ENCODE data around the gene MRPS23. TPM values are rescaled to one million over a fixed set of nuclear protein-coding genes. Genes with fewer than 3 reads are reported as not detected.

MRPS23 gene
- total and polyA plus RNA-seq, 2 of the 13 experiments (the other 11 are each of a cell fraction or from before 2014, with no cell fraction given) = 63.2 to 181 TPM

DNA sequence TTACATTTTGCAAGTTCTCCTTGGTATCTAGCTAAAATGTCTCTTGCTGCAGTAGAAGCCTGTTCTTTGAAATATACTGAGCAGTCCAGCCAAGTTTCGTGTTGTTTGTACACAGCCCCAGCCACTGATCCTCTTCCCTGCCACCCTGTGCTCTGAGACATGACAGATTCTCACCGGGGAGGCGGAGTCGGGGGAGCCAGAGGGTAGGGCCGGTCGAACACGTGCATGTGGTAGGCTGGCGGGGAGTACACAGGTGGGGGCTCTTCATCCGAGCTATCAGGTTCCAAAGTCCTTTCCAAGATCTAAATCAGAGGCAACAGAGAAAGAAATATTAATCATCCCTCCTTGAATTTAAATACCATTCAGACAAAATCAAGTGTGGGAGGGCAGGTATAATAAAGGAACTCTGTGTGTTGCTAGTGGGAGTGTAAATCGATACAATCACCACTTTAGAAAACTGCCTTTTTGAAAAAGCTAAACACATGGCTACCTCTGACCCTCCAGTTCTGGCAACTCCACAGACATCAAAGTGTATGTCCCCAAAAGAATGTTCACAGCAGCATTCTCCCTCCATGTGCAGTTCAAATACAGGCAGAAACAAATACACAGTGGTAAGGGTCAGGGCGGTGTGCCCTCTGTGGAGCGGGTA lies 29.7 kb upstream of the MRPS23 start (continued):
- TF ChIP-seq ONECUT2 (CRISPR knock-in tag; IDR thresholded peaks at IDR 0.05) = peak; percentile 62; the same call in 1 of the 2 replicates
- no peak for TF ChIP-seq ZNF446 (CRISPR knock-in tag; IDR thresholded peaks at IDR 0.05)
- TF ChIP-seq SMARCC2 (IDR thresholded peaks at IDR 0.05) = no peak
- peak; percentile 43 for TF ChIP-seq HNF4G (IDR thresholded peaks at IDR 0.05; ENCODE audit: borderline replicate concordance, low read depth, low read length)
- peak; percentile 48; the same call in 1 of the 2 replicates for TF ChIP-seq HNF4G (CRISPR knock-in tag; IDR thresholded peaks at IDR 0.05; ENCODE audit: borderline replicate concordance, low read depth)
- no peak for TF ChIP-seq ZNF468 (CRISPR knock-in tag; IDR thresholded peaks at IDR 0.05)
- no peak for TF ChIP-seq ZNF550 (CRISPR knock-in tag; IDR thresholded peaks at IDR 0.05; ENCODE audit: borderline replicate concordance)
- TF ChIP-seq, protein P1, sequence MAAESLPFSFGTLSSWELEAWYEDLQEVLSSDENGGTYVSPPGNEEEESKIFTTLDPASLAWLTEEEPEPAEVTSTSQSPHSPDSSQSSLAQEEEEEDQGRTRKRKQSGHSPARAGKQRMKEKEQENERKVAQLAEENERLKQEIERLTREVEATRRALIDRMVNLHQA (CRISPR knock-in tag; IDR thresholded peaks at IDR 0.05) = no peak
- TF ChIP-seq SP140L (CRISPR knock-in tag; IDR thresholded peaks at IDR 0.05; ENCODE audit: borderline replicate concordance) = no peak
- TF ChIP-seq NFE2L1 (CRISPR knock-in tag; IDR thresholded peaks at IDR 0.05; ENCODE audit: borderline replicate concordance) = no peak
- TF ChIP-seq, protein P2, sequence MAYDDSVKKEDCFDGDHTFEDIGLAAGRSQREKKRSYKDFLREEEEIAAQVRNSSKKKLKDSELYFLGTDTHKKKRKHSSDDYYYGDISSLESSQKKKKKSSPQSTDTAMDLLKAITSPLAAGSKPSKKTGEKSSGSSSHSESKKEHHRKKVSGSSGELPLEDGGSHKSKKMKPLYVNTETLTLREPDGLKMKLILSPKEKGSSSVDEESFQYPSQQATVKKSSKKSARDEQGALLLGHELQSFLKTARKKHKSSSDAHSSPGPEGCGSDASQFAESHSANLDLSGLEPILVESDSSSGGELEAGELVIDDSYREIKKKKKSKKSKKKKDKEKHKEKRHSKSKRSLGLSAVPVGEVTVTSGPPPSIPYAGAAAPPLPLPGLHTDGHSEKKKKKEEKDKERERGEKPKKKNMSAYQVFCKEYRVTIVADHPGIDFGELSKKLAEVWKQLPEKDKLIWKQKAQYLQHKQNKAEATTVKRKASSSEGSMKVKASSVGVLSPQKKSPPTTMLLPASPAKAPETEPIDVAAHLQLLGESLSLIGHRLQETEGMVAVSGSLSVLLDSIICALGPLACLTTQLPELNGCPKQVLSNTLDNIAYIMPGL (CRISPR knock-in tag; IDR thresholded peaks at IDR 0.05; ENCODE audit: borderline replicate concordance in 1 of 2, low read depth in 1 of 2) = 0 out of 4 replicates have a peak, but pooled peaks of 1 of the 2 experiments have one; percentile 22
- TF ChIP-seq, protein P3, sequence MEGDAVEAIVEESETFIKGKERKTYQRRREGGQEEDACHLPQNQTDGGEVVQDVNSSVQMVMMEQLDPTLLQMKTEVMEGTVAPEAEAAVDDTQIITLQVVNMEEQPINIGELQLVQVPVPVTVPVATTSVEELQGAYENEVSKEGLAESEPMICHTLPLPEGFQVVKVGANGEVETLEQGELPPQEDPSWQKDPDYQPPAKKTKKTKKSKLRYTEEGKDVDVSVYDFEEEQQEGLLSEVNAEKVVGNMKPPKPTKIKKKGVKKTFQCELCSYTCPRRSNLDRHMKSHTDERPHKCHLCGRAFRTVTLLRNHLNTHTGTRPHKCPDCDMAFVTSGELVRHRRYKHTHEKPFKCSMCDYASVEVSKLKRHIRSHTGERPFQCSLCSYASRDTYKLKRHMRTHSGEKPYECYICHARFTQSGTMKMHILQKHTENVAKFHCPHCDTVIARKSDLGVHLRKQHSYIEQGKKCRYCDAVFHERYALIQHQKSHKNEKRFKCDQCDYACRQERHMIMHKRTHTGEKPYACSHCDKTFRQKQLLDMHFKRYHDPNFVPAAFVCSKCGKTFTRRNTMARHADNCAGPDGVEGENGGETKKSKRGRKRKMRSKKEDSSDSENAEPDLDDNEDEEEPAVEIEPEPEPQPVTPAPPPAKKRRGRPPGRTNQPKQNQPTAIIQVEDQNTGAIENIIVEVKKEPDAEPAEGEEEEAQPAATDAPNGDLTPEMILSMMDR (CRISPR knock-in tag; IDR thresholded peaks at IDR 0.05) = no peak
- no peak for TF ChIP-seq EHMT2 (IDR thresholded peaks at IDR 0.05; ENCODE audit: borderline replicate concordance, low read depth, low read length)
- TF ChIP-seq ZSCAN31 (CRISPR knock-in tag; IDR thresholded peaks at IDR 0.05; ENCODE audit: low read depth) = no peak
- no peak for TF ChIP-seq ATRX (CRISPR knock-in tag; IDR thresholded peaks at IDR 0.05; ENCODE audit: borderline replicate concordance)
- TF ChIP-seq TOPORS (CRISPR knock-in tag; IDR thresholded peaks at IDR 0.05) = no peak
- no peak for TF ChIP-seq ZNF34 (CRISPR knock-in tag; IDR thresholded peaks at IDR 0.05; ENCODE audit: borderline replicate concordance)
- TF ChIP-seq ZNF383 (CRISPR knock-in tag; IDR thresholded peaks at IDR 0.05; ENCODE audit: borderline replicate concordance) = no peak; the same call in 1 of the 2 replicates
- no peak for TF ChIP-seq ZNF703 (CRISPR knock-in tag; IDR thresholded peaks at IDR 0.05; ENCODE audit: borderline replicate concordance)
- TF ChIP-seq, protein P4, sequence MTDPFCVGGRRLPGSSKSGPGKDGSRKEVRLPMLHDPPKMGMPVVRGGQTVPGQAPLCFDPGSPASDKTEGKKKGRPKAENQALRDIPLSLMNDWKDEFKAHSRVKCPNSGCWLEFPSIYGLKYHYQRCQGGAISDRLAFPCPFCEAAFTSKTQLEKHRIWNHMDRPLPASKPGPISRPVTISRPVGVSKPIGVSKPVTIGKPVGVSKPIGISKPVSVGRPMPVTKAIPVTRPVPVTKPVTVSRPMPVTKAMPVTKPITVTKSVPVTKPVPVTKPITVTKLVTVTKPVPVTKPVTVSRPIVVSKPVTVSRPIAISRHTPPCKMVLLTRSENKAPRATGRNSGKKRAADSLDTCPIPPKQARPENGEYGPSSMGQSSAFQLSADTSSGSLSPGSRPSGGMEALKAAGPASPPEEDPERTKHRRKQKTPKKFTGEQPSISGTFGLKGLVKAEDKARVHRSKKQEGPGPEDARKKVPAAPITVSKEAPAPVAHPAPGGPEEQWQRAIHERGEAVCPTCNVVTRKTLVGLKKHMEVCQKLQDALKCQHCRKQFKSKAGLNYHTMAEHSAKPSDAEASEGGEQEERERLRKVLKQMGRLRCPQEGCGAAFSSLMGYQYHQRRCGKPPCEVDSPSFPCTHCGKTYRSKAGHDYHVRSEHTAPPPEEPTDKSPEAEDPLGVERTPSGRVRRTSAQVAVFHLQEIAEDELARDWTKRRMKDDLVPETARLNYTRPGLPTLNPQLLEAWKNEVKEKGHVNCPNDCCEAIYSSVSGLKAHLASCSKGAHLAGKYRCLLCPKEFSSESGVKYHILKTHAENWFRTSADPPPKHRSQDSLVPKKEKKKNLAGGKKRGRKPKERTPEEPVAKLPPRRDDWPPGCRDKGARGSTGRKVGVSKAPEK (CRISPR knock-in tag; IDR thresholded peaks at IDR 0.05; ENCODE audit: borderline replicate concordance) = no peak
- no peak for TF ChIP-seq ZNF660 (CRISPR knock-in tag; IDR thresholded peaks at IDR 0.05; ENCODE audit: borderline replicate concordance, low read depth)
- TF ChIP-seq YEATS4 (CRISPR knock-in tag; IDR thresholded peaks at IDR 0.05; ENCODE audit: borderline replicate concordance) = no peak
- no peak for TF ChIP-seq ETV5 (CRISPR knock-in tag; IDR thresholded peaks at IDR 0.05; ENCODE audit: borderline replicate concordance)

Measured in HepG2 (cell line).